HG03378 (cell line): Measurements from ENCODE around the gene SREBF2.
"Not testable (repeated sequence)": the region's sequence is repeated elsewhere in the genome, so short reads cannot be mapped to it uniquely, and the experiment has no call there.

Experiments used
- ATAC-seq: cut with Tn5 transposase; IDR thresholded peaks from one replicate; pipeline ENCODE4 v1.9.1; 2021; ENCODE audit warnings: mild to moderate bottlenecking, moderate library complexity; ENCODE audit not compliant: unreplicated experiment

SREBF2 gene

GRCh38 chr22:41820447-41820846, 12.5 kb upstream of the SREBF2 start:
- ATAC-seq, result no peak

DNA sequence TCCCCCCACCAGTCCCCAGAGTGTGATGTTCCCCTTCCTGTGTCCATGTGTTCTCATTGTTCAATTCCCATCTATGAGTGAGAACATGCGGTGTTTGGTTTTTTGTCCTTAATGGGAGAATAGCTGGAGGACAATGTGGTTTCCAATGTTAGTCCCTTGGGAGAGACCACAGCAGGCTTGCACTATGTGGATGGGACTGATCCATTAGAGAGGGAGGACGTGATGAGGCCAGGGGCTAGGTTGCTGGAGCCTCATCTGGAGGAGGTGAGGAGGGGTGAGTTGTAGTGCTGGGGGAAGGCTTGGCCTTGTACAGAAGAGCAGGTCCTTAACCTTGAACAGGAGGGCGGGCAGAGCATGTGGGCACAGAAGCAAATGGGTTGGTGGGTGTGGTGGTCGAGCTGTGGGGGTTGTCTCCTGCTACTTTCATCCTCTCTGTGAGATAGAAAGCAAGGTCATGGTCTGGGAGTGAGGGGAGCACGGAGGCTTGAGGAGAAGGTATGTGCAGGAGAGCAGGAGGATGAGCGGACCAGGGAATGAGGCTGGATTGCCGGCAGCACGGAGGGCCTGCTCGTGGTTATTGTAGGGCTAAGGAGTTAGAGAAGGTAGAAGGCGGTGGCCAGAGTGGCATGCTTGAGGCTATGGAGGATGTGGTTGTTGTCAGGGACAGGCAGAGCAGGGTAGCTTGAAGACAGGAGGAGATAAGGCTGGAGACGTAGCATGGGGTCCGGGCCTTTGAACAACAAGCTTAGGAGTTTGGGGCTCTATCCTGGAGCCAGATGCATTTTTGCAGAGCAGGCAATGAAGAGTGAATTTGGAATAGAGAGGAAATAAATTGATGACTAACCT, 11.2 kb upstream of the SREBF2 start:
- no peak for ATAC-seq

GRCh38 chr22:41822317-41823057, 10.4 kb upstream of the SREBF2 start:
- no peak for ATAC-seq

- no peak for ATAC-seq
Measured at GRCh38 chr22:41823797-41824196, 9.1 kb upstream of the SREBF2 start.

DNA sequence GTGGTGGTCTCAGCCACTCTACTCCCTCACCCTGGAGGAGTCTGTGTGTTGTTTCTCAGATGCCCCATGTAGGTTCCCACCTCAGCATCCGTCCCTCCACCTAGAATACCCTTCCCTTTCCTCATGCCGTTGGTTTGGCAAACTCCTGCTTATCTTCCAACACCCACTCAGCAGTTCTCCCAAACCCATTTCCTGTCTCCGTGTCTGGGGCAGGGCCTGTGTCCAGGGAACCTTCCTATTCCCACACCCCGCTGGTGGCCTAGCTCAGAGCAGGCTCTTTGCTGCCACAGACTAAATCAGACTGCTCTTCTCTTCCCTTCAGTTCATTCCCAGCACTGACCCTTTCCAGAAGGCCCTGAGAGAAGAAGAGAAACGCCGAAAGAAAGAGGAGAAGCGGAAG, 7.5 kb upstream of the SREBF2 start:
- no peak for ATAC-seq

DNA sequence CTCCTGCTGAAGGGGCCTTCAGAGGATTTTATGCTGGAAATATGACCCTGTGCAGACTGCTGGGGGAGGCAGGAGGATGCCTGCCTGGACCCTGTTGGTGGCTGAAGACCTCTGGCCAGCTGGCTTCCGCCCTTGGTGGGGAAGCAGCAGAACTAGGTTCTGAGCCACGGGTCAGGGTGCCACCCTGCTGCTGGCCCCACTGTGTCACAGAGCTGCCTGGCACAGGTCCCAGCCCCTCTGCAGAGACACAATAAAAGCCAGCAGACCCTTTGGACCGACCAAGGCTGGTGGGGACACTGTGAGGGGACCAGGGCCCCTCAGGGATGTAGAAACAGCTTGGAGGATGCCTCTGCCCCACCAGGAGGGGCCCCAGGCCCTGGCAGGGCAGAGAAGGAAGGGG, 6.9 kb upstream of the SREBF2 start:
- ATAC-seq, result no peak

DNA sequence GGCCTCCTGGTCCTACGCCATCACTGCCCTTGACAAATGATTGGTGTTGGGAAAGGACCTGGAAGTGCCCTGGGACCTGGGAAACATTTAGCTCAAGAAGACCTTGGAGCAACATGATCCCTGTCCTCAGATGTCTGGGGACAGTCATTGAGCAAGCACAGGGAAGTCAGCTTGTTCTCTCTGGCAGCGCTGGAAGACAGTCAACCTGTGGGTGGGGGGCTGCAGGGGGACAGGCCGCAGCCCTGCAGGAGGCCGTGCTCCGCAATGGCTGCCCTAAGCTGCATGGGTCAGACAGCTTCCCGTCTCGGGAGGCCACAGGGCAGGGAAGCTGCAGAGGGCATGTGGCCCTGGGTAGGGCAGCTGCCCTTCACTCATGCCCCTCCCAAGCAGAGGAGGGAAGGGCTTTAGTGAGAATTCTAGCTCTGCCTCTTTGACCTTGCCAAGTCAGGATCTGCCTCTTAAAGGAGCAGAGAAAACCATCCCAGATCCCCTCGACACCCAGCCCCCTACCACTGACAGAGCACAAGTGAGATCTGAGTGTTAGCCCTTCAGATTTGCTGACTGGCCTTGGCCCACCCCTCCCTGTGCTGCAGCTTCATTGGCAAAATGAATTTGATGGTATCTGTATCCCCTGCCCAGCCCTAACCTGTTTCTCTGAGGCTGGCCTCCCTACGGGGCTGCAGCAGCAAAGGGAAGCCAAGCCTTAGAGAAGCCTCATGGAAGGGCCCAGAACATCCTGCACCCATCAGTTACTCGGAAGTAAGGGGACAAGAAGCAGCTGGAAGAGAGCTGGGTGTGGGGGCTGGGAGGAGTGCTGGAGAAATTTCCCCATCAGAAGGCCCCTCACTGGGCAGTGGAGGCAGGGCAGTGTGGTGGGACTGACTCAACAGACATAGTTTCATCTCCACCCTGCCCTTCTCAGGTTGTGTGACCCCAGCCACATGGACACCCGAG, 6.2 kb upstream of the SREBF2 start:
- no peak for ATAC-seq

DNA sequence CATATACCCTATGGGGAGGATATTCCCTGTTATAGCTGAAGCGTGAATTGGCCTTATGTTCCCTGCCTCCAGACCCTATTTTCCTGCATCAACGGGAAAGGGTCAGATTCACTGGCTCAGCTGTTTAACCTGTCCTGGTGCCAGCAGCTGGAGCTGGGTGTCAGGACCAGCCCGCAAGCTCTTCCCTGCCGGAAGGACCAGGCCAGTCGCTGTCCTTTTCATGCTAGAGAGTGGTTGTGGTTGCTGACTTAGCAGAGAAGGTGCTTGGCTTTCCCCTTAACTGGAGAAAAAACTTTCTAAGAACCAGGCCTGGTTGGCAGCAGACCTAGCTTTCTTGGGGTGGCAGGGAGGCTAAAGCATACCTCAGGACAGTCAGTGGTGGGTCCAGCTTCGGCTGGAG, 5.2 kb upstream of the SREBF2 start:
- no peak for ATAC-seq

GRCh38 chr22:41828516-41828915, 4.4 kb upstream of the SREBF2 start:
- no peak for ATAC-seq

- no peak for ATAC-seq
Measured at GRCh38 chr22:41830174-41830573, 2.7 kb upstream of the SREBF2 start.

DNA sequence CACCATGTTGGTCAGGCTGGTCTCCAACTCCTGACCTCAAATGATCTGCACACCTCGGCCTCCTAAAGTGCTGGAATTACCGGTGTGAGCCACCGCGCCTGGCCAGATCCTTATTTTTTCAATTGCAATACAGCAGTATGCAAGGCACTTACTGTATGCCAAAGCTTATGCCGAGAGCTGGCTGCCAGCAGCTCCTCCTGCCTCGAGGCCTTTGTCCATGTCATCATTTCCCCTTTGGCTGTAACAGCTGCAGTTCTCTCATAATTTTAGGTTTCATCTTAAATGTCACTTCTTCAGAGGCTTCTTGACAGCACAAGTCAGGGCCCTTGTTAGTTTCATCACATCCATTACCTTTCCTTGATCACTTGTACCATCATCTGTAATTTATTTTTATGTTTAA, 1.5 kb upstream of the SREBF2 start:
- ATAC-seq, result no peak

GRCh38 chr22:41831828-41832552, 915 bp upstream of the SREBF2 start:
- ATAC-seq, result no peak

DNA sequence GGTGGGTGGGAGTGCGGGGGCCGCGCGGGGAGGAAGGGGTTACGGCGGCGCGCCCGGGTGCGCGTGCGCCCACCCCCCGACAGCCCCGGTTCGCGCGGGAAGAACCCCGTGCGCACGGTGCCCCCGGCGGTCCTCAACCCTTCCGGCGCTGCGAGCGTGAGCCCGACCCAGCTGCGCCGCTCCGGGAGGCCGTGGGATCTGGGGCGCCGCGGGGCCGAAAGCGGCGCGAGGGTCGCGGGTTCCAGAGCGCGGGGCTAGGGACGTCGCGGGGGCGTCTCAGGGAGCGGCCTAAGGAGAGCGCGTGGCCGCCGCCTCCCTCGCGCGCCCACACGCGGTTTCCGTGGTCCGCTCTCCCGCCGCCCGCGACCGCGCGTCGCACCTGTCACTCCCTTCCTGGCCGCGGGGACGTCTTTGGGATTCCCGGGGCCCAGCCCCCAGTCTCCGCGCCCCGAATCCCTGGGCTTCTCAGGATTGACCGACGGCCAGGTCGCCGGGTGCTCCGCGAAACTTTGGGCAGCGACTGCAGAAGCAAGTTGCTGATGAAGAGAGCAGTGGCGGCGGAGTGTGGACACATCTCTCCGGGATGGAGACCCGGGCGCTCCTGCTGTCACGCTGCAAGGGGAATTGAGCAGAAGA, 582 bp downstream of the SREBF2 start:
- no peak for ATAC-seq

GRCh38 chr22:41834005-41834944, 1.4 kb downstream of the SREBF2 start:
- ATAC-seq, result no peak

- ATAC-seq, result not testable (repeated sequence)
Measured at GRCh38 chr22:41835462-41835861, 2.6 kb downstream of the SREBF2 start.

- ATAC-seq, result no peak
Measured at GRCh38 chr22:41836551-41836950, 3.6 kb downstream of the SREBF2 start.

DNA sequence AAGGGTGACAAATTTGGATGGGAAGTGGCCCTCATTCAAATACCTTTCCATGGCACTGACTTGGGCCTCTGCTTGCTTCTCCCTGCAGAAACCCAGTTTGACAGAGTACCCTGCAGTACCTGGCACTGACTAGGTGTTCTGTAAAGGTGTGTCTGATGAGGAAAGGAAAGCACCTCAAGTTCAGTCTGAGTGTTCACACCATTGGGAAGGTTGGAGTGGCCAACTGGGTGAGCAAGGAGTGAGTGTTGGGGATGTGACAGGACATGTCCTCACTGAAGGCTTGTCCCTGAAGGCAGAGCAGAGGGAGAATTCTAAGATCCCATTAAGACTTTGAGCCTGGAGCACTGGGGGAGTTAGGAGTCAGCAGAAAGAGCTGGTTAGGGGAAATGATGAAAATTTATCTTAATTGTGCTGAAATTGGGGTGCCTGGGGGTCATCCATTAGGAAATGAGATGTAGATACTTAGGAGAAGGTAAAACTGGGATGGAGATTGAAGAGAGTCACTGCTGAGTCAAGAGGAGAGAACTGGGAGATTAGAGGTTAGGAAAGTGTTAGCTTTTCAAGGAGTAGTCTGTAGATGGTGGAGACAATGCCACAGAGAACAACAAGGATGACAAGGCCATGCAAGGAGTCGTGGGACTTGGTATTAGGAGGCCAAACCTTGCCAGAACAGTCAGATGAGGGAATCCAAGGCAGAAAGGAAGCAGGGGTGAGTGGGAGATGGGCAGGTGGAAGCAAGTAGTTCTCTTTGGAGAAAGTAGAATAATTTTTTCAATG, 6.1 kb downstream of the SREBF2 start:
- no peak for ATAC-seq

DNA sequence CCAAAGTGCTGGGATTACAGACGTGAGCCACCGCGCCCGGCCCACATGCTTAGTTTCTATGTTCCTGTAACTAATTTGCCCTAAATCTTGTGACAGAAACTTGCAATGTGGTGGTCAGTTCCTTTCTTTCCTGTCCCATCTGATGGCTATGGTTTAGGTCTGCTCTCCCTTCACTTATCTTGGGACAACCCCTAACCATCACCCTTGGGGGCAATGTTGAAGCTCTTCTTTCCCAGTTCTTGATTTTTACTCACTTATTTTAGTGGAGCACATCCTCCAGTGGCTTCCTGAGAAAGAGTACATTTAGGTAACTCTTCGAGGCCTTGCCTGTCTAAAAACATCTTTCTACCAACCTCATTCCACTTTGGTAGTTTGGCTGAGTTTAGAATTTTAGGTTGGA, 7.3 kb downstream of the SREBF2 start:
- no peak for ATAC-seq
